Stimulated activated CD8-positive, alpha-beta memory T cell treated with anti-CD3 and anti-CD28 coated beads, Interleukin-15, amount 100 ng/mL, for 48 hours (primary cell): ENCODE measurements around the gene OVOL2.

Source experiments
- DNase-seq, 2 donors: peaks; one replicate each; pipeline ENCODE4 v3.0.0-alpha.2; 2020; ENCODE audit warnings: low read depth in 2 of 2

Gene OVOL2

GRCh38 chr20:17985388-17986018 lies 72.2 kb downstream of the OVOL2 start:
- no peak for DNase-seq

DNA sequence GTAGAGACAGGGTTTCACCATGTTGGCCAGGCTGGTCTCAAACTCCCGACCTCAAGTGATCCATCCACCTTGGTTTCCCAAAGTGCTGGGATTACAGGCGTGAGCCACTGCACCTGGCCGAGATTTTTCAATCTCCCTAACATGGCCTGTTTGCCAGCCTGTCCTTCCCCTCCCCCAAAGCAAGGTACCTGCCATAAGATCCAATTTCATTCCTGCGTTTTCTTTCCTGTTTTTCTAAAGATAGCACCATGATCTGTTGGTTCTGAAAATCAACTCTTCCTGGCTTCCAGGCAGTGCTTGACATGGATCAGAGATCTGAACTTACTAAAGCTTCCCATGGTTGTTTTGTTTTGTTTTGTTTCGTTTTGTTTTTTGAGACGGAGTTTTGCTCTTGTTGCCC lies 81.4 kb downstream of the OVOL2 start:
- DNase-seq: no peak
